ENCODE results near the gene NINL. TPM values are rescaled to one million over a fixed set of nuclear protein-coding genes. Genes with fewer than 3 reads are reported as not detected.

Gene NINL
- total RNA-seq, 6 experiments from 2014 or later, result 3.6 to 16.0 (median 7.1) TPM

DNA sequence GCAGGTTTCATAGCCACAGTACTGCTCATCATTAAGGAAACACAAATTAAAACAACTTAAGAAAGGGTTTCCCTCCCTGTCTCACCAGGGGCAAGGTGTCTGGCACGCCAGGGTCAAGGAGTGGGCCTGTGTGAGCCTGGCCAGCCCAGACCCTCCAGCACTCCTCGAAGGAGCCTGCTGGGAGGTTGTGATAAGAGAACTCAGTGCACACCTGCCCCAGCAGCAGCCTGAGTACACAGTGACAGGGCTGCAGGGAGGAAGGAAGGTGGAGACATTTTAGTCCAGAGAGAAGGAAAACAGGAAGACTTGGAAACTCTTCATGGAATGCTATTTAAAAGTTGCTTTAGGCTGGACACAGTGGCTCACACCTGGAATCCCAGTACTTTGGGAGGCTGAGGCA is 14.1 kb downstream of the NINL start:
- TF ChIP-seq, protein P1, sequence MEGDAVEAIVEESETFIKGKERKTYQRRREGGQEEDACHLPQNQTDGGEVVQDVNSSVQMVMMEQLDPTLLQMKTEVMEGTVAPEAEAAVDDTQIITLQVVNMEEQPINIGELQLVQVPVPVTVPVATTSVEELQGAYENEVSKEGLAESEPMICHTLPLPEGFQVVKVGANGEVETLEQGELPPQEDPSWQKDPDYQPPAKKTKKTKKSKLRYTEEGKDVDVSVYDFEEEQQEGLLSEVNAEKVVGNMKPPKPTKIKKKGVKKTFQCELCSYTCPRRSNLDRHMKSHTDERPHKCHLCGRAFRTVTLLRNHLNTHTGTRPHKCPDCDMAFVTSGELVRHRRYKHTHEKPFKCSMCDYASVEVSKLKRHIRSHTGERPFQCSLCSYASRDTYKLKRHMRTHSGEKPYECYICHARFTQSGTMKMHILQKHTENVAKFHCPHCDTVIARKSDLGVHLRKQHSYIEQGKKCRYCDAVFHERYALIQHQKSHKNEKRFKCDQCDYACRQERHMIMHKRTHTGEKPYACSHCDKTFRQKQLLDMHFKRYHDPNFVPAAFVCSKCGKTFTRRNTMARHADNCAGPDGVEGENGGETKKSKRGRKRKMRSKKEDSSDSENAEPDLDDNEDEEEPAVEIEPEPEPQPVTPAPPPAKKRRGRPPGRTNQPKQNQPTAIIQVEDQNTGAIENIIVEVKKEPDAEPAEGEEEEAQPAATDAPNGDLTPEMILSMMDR (IDR thresholded peaks at IDR 0.05), result no peak
- no peak for TF ChIP-seq POLR2A (IDR thresholded peaks at IDR 0.05)
- no peak for DNase-seq
- Histone ChIP-seq H3K36me3 (no peaks in the 10 kb centered on the region), H3K4me1 (no peaks in the 10 kb centered on the region), H3K27ac (no peak overlapping the region), H3K9me3 (no peaks in the 10 kb centered on the region), H3K4me3 (no peak overlapping the region), H3K27me3 (no peaks in the 10 kb centered on the region)
- intact Hi-C loops (cut with DNase I), result loop anchor here in 1 of 2 donors (10.0 kb wide), 1 partner anchor 76 kb away; no protein-coding TSS in a partner anchor
- ATAC-seq, result no peak
- WGBS (ENCODE audit: insufficient coverage, low coverage, low lambda C conversion rate, missing lambda C conversion rate), result no CpG with 5 or more reads among the region's 2 CpGs

DNA sequence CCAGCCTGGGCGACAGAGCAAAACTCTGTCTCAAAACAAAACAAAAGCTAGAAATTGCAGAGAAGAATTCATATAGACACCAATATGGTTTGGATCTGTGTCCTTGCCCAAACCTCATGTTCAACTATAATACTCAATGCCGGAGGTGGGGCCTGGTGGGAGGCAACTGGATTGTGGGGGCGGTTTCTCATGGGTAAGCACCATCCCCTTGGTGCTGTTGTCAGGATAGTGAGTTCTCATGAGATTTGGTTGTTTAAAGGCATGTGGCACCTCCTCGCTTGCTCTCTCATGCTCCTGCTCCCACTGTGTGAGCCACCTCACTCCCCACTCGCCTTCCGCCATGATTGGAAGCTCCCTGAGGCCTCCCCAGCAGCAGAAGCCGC is 15.2 kb downstream of the NINL start:
- intact Hi-C loops (cut with DNase I), result loop anchor here in 1 of 2 donors (10.0 kb wide), 1 partner anchor 75 kb away; no protein-coding TSS in a partner anchor
- no peaks in the 10 kb centered on the region for H3K4me1 ChIP-seq
- H3K9me3 ChIP-seq, result no peaks in the 10 kb centered on the region
- no peak for DNase-seq
- H3K4me3 ChIP-seq, result no peak overlapping the region
- WGBS (ENCODE audit: insufficient coverage, low coverage, low lambda C conversion rate, missing lambda C conversion rate), result 91% methylated on average over 5 of the region's 7 CpGs
- no peak overlapping the region for H3K27ac ChIP-seq
- no peak for ATAC-seq
- no peak for TF ChIP-seq POLR2A (IDR thresholded peaks at IDR 0.05)
- TF ChIP-seq, protein P1 (IDR thresholded peaks at IDR 0.05), result no peak
- H3K27me3 ChIP-seq, result no peaks in the 10 kb centered on the region
- H3K36me3 ChIP-seq, result no peaks in the 10 kb centered on the region

DNA sequence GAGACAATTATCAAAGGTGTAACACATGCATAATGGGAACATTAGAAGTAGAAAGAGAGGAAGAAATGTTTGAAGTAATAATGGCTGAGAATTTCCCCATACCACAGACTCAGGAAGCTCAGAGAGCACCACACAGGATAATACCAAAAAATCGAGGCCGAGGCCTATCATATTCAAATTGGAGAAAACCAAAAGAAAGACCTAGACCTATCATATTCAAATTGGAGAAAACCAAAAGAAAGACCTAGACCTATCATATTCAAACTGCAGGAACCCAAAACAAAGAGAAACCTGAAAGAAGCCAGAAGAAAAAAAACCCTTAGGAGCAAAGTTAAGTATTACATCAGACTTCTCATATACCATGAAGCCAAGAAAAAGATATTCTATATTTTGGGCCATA is 18.0 kb downstream of the NINL start:
- intact Hi-C loops (cut with DNase I), result no loop called here
- Histone ChIP-seq H3K36me3 (no peaks in the 10 kb centered on the region), H3K27ac (no peak overlapping the region), H3K4me1 (no peaks in the 10 kb centered on the region), H3K27me3 (no peaks in the 10 kb centered on the region), H3K4me3 (no peak overlapping the region), H3K9me3 (no peaks in the 10 kb centered on the region)
- WGBS (ENCODE audit: insufficient coverage, low coverage, low lambda C conversion rate, missing lambda C conversion rate), result 84% methylated on average over 2 of the region's 2 CpGs
- no peak for DNase-seq
- TF ChIP-seq, protein P1 (IDR thresholded peaks at IDR 0.05), result no peak
- no peak for TF ChIP-seq POLR2A (IDR thresholded peaks at IDR 0.05)
- ATAC-seq, result no peak

DNA sequence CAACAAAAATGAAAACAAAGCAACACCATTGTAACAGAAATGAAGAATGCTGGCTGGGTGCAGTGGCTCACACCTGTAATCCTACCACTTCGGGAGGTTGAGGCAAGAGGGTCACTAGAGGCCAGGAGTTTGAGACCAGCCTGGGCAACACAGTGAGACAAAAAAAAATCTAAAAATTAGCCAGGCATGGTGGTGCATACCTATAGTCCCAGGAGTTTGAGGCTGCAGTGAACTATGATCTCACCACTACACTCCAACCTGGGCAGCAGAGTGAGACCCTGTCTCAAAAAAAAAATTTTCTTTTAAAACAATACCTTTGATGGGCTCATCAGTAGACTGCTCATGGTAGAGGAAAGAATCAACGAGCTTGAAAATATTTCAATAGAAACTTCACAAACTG is 18.5 kb downstream of the NINL start:
- H3K27me3 ChIP-seq, result no peaks in the 10 kb centered on the region
- no peaks in the 10 kb centered on the region for H3K36me3 ChIP-seq
- no peaks in the 10 kb centered on the region for H3K9me3 ChIP-seq
- ATAC-seq (no peak), DNase-seq (no peak)
- intact Hi-C loops (cut with DNase I), result no loop called here
- no peak for TF ChIP-seq POLR2A (IDR thresholded peaks at IDR 0.05)
- TF ChIP-seq, protein P1 (IDR thresholded peaks at IDR 0.05), result no peak
- H3K4me3 ChIP-seq, result no peak overlapping the region
- WGBS (ENCODE audit: insufficient coverage, low coverage, low lambda C conversion rate, missing lambda C conversion rate), result 82% methylated on average over 2 of the region's 2 CpGs
- no peak overlapping the region for H3K27ac ChIP-seq
- H3K4me1 ChIP-seq, result no peaks in the 10 kb centered on the region

All from right lobe of liver (tissue), 6 donors.